ENCODE measurements around the gene PRKCH.

Gene PRKCH

DNA sequence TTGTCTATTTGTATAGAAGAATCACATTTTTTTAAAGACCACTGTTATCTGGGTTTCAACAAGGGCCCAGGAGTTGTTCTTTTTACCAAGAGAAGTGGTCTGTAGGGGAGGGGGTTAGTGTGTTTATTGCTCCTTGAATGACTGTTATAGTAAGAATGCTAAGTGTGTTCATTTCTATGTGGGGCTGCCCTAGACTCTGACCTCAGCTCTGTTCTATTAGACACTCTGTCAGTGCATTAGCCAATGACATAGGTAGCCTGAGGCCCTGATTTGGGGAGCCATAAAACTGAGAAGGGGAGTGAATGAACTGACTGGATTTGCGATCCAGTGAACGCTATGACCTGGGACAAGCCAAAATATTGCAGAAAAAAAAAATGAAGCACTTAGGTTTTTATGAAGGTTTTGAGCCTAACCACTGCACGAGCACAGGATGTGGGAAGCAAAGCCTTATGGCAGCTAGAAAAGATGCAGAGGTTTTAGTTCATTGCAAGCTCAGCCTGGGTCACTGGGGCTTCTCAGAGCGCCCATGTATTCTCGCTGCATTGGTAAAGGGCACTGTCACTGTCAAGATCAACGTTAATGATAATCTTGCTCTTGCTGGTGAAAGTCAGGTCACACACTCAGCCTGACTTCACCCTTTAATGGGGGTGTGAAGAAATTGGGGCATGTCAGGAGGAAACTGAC is 63.8 kb downstream of the PRKCH start:
- DNase-seq (peak; percentile 65 to 74 (median 66)), ATAC-seq (replicated peaks) (peak; percentile 68)
- Mint-ChIP-seq H3K4me3 (no peak overlapping the region), H3K4me1 (ENCODE audit: low read depth in 2 of 2) (peaks cover 27% of the 10 kb centered on the region in 2 donors), H3K36me3 (ENCODE audit: insufficient read depth) (peaks cover 48% of the 10 kb centered on the region), H3K27me3 (no peaks in the 10 kb centered on the region), H3K9me3 (no peaks in the 10 kb centered on the region), H3K27ac (no peak overlapping the region)

DNA sequence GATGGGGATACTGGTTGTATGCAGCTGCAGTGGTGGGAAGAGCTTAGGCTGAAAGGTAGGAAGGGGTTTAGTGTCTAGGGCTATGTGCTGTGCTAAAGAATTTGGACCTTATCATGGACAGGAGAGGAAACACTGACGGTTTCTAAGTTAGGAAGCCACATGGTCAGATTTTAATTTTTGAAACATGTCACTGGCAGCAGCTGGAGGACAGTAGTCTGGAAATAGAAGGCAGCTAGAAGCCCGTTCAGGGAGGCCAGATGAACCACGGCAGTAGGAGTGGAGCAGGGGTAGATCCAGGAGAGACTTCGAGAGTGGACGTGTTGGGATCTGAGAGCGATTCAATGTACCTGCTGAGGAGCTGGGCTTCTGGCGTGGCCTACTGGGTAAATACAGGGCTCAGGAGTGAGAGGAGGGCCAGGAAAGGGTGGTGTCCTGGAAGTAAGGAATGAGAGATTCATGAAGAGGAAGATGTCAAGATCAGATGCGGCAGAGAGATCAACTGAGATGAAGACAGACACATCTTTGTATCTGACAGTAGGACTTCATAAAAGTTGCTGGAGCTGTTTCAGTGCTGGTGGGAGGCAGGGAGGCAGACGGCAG is 64.9 kb downstream of the PRKCH start:
- Mint-ChIP-seq H3K36me3 (ENCODE audit: insufficient read depth) (peaks cover 52% of the 10 kb centered on the region), H3K4me3 (no peak overlapping the region), H3K4me1 (ENCODE audit: low read depth in 2 of 2) (peaks cover 16 to 23% of the 10 kb centered on the region in 2 donors), H3K27ac (no peak overlapping the region), H3K9me3 (no peaks in the 10 kb centered on the region), H3K27me3 (no peaks in the 10 kb centered on the region)
- no peak for ATAC-seq (replicated peaks)
- DNase-seq, result no peak

DNA sequence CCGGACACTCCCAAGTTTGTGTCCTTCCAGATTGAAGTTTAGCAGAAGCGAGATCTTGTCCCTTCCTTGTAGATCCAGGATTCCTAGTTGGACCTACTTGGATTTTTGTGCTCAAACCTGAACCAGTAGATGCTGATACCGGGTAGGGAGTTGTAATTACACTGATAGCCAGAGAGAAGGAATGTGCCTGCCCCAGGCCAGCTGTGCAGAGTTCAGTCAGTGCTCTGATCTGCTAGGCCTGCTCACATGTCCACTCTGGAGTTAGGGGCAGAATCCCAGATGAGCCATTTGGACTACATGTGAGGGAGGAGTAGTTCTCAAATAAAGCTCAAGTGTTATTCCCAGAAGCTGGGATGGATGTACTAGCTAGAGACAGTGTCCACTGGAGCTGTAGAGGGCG is 65.7 kb downstream of the PRKCH start:
- no peak for DNase-seq
- no peak for ATAC-seq (replicated peaks)
- no peaks in the 10 kb centered on the region for H3K9me3 Mint-ChIP-seq
- no peak overlapping the region for H3K4me3 Mint-ChIP-seq
- no peaks in the 10 kb centered on the region for H3K27me3 Mint-ChIP-seq
- peaks cover 9 to 18% of the 10 kb centered on the region in 2 donors for H3K4me1 Mint-ChIP-seq (ENCODE audit: low read depth in 2 of 2)
- H3K27ac Mint-ChIP-seq, result no peak overlapping the region
- H3K36me3 Mint-ChIP-seq (ENCODE audit: insufficient read depth), result peaks cover 50% of the 10 kb centered on the region

DNA sequence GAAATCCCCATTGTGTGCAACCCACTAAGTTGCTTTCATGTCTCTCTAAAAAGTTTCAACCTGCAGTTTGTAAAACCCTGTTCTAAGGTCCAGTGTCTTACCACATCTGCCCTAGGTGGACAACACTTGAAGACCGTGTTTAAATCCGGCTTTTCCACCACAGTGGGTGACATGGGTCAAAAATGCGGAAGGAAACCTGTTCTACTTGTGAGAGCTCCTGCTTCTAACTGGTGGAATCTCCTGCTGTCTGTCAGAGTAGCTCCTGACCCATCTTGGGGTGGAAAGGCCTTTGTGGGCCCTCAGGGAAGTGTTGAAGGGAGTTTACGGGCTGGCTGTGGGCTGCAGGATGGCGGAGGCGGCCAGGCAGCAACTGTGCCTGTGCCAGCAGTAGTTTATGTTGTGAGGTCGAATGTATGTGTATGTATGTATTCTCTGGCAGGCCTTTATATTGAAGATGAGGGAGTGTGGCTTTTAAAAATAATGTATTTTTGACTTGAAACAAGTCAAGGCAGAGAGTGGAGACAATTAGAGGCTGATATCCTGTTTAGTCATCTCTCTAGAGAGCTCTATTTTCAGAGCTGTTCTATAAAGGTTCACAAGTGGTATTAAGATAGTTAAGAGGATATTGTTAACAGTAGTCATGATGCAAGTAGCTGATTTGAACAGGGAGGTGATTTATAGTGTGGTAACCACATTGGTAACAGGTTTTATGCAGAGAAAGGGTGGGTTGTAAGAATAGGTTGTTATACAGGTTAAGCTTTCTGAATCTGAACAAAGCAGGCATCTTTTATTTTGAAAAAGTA is 67.0 kb downstream of the PRKCH start:
- peaks cover 51% of the 10 kb centered on the region for H3K36me3 Mint-ChIP-seq (ENCODE audit: insufficient read depth)

DNA sequence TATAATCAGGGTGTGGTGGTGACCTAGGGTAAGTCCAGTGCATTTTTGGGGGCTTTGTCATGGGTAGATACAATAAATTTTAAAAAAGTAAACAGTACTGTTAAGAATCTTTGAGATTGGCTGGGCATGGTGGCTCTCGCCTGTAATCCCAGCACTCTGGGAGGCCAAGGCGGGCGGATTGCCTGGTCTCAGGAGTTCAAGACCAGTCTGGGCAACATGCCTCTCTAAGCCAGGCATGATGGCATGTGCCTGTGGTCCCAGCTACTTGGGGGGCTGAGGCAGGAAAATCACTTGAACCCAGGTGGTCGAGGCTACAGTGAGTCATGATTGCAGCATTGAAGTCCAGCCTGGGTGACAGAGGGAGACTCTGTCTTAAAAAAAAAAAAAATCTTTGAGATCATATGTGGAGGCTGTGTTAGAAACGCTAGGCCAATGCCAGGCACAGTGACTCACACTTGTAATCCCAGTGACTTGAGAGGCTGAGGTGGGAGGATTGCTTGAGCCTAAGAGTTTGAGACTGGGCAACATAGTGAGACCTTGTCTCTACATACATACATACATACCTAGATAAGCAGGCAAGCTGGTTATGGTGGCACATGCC is 67.7 kb downstream of the PRKCH start:
- no peak overlapping the region for H3K4me3 Mint-ChIP-seq
- H3K36me3 Mint-ChIP-seq (ENCODE audit: insufficient read depth), result peaks cover 51% of the 10 kb centered on the region
- no peaks in the 10 kb centered on the region for H3K27me3 Mint-ChIP-seq
- H3K9me3 Mint-ChIP-seq, result no peaks in the 10 kb centered on the region
- DNase-seq (peak in 1 of 3 experiments; percentile 28), ATAC-seq (replicated peaks) (no peak)
- no peak overlapping the region for H3K27ac Mint-ChIP-seq
- H3K4me1 Mint-ChIP-seq (ENCODE audit: low read depth in 2 of 2), result peaks cover 21 to 28% of the 10 kb centered on the region in 2 donors

More for the DNA sequence above, 67.0 kb downstream of the PRKCH start:
- no peaks in the 10 kb centered on the region for H3K27me3 Mint-ChIP-seq
- H3K27ac Mint-ChIP-seq, result no peak overlapping the region
- no peak overlapping the region for H3K4me3 Mint-ChIP-seq
- H3K4me1 Mint-ChIP-seq (ENCODE audit: low read depth in 2 of 2), result peaks cover 14 to 22% of the 10 kb centered on the region in 2 donors
- ATAC-seq (replicated peaks) (peak; percentile 73), DNase-seq (peak; percentile 29 to 43 (median 30))
- H3K9me3 Mint-ChIP-seq, result no peaks in the 10 kb centered on the region

DNA sequence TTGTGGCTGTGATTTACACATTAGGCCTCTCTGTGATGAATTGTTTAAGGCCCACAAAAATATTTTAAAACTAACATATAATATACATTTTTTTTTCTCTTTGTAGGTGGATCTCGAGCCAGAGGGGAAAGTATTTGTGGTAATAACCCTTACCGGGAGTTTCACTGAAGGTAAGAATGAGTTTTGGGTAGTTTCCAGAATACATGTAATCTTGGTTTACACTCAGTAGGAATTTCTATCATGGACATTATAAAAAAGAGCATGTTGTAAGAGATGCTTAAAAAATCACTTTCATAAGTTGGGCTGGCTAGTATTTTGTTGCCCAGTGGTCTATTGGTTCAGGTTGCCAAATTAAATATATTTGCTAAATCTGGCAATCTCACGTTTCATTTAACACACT is 69.7 kb downstream of the PRKCH start:
- Mint-ChIP-seq H3K27me3 (no peaks in the 10 kb centered on the region), H3K4me1 (ENCODE audit: low read depth in 2 of 2) (peaks cover 40 to 45% of the 10 kb centered on the region in 2 donors), H3K9me3 (no peaks in the 10 kb centered on the region), H3K4me3 (no peak overlapping the region), H3K27ac (no peak overlapping the region), H3K36me3 (ENCODE audit: insufficient read depth) (peaks cover 72% of the 10 kb centered on the region)
- DNase-seq, result no peak
- no peak for ATAC-seq (replicated peaks)

DNA sequence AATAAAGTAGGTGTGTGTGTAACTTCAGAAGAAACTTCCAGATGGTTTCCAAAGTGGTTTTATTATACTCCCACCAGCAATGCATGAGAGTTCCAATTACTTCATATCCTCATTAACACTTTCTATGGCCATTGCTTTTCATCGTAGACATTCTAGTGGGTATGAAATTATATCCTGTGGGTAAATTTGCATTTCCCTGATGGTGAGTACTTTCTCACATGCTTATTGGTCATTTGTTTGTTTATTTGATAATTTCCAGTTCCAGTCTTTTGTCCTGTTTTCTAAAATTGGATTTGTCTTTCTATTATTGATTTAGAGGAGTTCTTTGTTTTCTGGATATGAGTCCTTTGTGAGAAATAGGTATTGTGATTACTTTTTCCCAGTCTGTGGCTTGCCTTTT is 70.9 kb downstream of the PRKCH start:
- H3K27me3 Mint-ChIP-seq, result no peaks in the 10 kb centered on the region
- no peak for DNase-seq
- peaks cover 81% of the 10 kb centered on the region for H3K36me3 Mint-ChIP-seq (ENCODE audit: insufficient read depth)
- H3K27ac Mint-ChIP-seq, result peak overlapping the region in 1 of 2 donors; percentile 81
- H3K4me1 Mint-ChIP-seq (ENCODE audit: low read depth in 2 of 2), result peaks cover 52 to 57% of the 10 kb centered on the region in 2 donors
- no peak for ATAC-seq (replicated peaks)
- no peaks in the 10 kb centered on the region for H3K9me3 Mint-ChIP-seq
- H3K4me3 Mint-ChIP-seq, result peak overlapping the region in 1 of 2 donors; percentile 36

DNA sequence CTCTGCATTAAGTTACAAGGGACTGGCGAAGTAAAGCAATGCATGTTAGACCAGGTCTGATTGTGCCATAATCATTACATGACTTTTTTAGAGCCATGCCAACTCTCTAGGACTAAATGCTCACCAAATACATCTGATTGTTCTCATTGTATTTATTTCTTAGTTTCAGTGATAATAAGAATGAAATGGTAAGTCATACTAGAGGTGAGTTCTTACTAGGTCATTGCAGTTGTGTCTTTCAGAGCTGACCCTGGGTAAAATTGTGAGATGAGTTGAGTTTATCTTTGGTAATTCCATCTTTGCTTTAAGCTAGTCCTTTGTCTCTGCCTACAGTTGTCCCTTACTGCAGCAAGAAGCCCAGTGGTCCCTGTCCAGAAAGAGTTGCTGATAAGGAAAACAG is 73.2 kb downstream of the PRKCH start:
- H3K9me3 Mint-ChIP-seq, result no peaks in the 10 kb centered on the region
- H3K4me1 Mint-ChIP-seq (ENCODE audit: low read depth in 2 of 2), result peaks cover 72 to 74% of the 10 kb centered on the region in 2 donors
- ATAC-seq (replicated peaks) (no peak), DNase-seq (no peak)
- H3K27me3 Mint-ChIP-seq, result no peaks in the 10 kb centered on the region
- H3K4me3 Mint-ChIP-seq, result peak overlapping the region in 1 of 2 donors; percentile 39
- H3K27ac Mint-ChIP-seq, result peak overlapping the region in 1 of 2 donors; percentile 27
- peaks cover 77% of the 10 kb centered on the region for H3K36me3 Mint-ChIP-seq (ENCODE audit: insufficient read depth)

DNA sequence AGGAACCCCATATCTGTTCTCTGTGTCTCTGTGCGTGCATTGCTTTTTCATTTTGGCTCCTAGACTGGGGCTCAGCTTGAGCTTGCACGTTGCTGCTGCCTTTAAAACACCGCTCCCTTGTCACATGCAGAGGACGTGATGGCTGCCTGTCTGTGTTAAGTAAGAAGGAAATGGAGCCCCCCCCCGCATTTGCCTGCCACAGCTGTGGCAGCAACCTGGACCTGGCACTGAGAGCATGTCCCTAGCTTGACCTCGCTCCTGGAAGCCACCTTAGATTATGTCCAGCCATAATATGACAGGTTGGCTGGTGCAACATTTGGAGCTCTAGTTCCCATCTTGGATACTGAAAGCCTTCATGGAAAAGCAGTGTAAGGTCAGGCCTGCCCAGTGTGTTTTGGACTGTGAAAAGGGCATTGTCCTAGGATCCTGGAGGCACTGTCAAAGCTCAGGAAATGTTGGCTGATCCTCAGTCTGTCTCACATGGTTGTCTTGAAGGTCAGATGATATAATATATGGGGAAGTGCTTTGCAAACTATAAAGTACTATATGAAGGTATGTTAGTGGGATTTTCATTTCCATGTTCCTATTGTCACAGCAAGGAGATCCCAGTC is 73.8 kb downstream of the PRKCH start:
- Mint-ChIP-seq H3K27ac (peak overlapping the region in 1 of 2 donors; percentile 27), H3K27me3 (no peaks in the 10 kb centered on the region), H3K36me3 (ENCODE audit: insufficient read depth) (peaks cover 73% of the 10 kb centered on the region), H3K9me3 (no peaks in the 10 kb centered on the region), H3K4me3 (peak overlapping the region in 1 of 2 donors; percentile 53), H3K4me1 (ENCODE audit: low read depth in 2 of 2) (peaks cover 77 to 79% of the 10 kb centered on the region in 2 donors)
- DNase-seq (no peak), ATAC-seq (replicated peaks) (no peak)

DNA sequence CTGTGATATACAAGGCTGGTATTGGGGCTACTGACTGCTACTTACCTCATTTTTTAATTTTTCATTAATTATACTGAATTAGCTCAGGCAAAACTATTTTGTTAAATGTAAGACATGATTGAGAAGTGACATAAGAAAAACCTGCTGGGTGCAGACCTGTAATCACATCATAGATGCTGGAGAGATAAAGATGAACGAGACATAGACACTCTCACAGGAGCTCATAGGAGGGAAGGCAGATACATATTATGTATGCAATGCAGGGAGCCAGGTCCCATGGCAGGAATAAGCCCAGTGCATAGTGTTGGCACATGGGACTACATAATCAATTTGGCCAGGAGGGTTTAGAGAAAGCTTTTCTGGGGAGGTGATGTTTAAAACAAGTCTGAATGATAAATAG is 74.9 kb downstream of the PRKCH start:
- ATAC-seq (replicated peaks), result peak; percentile 37
- peaks cover 76 to 89% of the 10 kb centered on the region in 2 donors for H3K4me1 Mint-ChIP-seq (ENCODE audit: low read depth in 2 of 2)

DNA sequence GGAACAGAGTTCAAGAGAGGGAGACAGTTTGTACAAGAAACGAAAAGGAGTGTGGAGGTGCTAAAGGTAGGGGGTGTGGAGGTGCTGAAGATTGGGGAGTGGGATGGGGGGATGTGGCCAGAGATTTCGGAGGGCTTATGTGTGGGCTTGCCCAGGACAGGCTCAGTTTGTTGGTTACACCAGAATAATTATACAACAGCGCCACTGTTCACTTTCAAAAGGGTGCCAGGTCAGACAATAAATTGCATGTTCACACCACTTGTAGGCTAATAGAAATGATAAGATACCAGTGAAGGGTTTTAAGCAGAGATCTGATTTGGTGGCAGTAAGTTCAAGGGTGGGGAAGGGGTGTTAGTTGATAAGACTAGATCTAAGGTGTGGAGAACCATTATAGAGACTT is 75.3 kb downstream of the PRKCH start:
- H3K4me1 Mint-ChIP-seq (ENCODE audit: low read depth in 2 of 2), result peaks cover 76 to 93% of the 10 kb centered on the region in 2 donors
- peaks cover 70% of the 10 kb centered on the region for H3K36me3 Mint-ChIP-seq (ENCODE audit: insufficient read depth)
- H3K4me3 Mint-ChIP-seq, result peak overlapping the region in 1 of 2 donors; percentile 53
- peak overlapping the region in 1 of 2 donors; percentile 27 for H3K27ac Mint-ChIP-seq
- ATAC-seq (replicated peaks) (peak; percentile 23), DNase-seq (no peak)
- no peaks in the 10 kb centered on the region for H3K27me3 Mint-ChIP-seq
- H3K9me3 Mint-ChIP-seq, result no peaks in the 10 kb centered on the region

More for the DNA sequence above, 74.9 kb downstream of the PRKCH start:
- Mint-ChIP-seq H3K4me3 (peak overlapping the region in 1 of 2 donors; percentile 53), H3K9me3 (no peaks in the 10 kb centered on the region), H3K36me3 (ENCODE audit: insufficient read depth) (peaks cover 68% of the 10 kb centered on the region), H3K27ac (peak overlapping the region in 1 of 2 donors; percentile 27), H3K27me3 (no peaks in the 10 kb centered on the region)
- DNase-seq, result no peak

DNA sequence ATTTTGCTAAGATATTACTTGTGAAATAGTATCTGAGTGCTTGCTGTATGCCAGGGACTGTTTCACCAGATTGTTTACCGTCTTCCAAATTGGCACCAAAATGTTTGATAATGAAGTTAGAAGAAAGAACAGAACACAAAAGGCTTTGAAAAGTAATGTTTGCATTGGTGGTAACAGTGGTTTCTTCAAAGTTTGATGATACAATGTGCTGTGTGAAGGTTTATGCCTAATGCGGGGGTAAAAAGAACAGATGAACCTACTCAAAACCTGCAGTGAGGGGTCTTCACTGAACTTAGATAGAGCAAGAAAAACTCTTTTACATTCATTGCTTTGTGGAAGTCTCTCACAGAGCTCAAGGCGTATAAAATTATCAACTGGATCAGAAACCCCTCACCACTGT is 76.2 kb downstream of the PRKCH start:
- peaks cover 74 to 91% of the 10 kb centered on the region in 2 donors for H3K4me1 Mint-ChIP-seq (ENCODE audit: low read depth in 2 of 2)
- DNase-seq (no peak), ATAC-seq (replicated peaks) (peak; percentile 18)
- peaks cover 69% of the 10 kb centered on the region for H3K36me3 Mint-ChIP-seq (ENCODE audit: insufficient read depth)
- H3K4me3 Mint-ChIP-seq, result peak overlapping the region in 1 of 2 donors; percentile 53
- no peaks in the 10 kb centered on the region for H3K9me3 Mint-ChIP-seq
- peak overlapping the region in 1 of 2 donors; percentile 27 for H3K27ac Mint-ChIP-seq
- H3K27me3 Mint-ChIP-seq, result no peaks in the 10 kb centered on the region

DNA sequence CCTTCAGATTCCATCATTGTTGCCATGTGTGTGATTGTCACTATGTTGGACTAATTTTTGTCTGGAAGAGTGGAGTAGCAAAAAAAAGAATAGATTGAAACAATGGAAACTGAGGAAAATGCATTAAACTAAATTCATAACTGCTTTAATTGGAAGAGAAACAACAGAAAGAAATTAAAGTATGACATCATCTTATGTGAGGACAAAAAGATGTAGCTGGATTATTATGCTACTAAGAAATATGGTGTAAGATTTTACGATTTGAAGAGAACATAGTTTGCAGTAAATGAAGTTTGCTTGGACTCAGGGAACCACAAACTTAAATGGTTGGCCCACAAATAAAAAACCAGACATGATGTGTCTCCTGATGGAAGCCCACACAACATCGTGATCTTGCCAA is 76.8 kb downstream of the PRKCH start:
- Mint-ChIP-seq H3K36me3 (ENCODE audit: insufficient read depth) (peaks cover 64% of the 10 kb centered on the region), H3K9me3 (no peaks in the 10 kb centered on the region), H3K27ac (peak overlapping the region in 1 of 2 donors; percentile 45), H3K27me3 (no peaks in the 10 kb centered on the region), H3K4me1 (ENCODE audit: low read depth in 2 of 2) (peaks cover 68 to 86% of the 10 kb centered on the region in 2 donors), H3K4me3 (peak overlapping the region in 1 of 2 donors; percentile 53)
- DNase-seq (no peak), ATAC-seq (replicated peaks) (no peak)

Data from effector memory CD8-positive, alpha-beta T cell (primary cell).